ENCODE measurements around the gene COL18A1. TPM values are rescaled to one million over a fixed set of nuclear protein-coding genes. Genes with fewer than 3 reads are reported as not detected.

Gene COL18A1
- total RNA-seq, 1 donor from 2014 or later: 150 TPM

DNA sequence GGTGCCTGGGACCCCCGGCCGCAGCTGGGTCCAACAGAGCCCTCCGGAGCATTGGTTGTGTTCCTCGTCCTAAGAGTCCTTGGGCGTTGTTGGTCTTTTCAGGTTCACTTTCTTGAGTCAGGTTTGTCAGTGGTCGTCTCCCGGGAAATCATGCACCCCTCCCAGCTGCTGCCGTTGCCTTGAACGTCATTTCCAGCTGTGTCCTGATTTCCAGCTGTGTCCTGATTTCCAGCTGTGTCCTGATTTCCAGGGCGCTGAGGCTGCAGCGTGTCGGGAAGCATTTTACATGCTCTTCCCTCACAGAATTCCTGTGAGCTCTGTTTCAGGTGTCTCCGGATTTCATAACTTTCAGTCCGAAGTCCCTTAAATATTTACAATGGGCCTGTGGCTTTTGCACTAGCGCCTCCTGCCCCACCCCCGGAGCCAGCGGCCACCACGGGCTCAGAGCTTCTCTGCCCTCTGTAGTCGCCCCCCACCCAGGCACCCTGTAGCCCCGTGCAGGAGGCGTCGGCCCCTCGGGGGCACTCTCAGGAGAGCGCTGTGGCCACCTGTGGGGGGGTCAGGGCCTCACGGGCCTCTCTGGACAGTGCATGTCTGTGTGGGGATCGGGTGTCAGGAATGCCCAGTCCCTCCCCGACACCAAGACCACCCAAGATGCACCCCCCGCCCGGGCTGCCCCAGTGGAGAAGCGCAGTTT lies 66.7 kb downstream of the COL18A1 start:
- Mint-ChIP-seq H3K36me3 (peaks cover 13% of the 10 kb centered on the region), H3K4me1 (ENCODE audit: unreplicated experiment) (peaks cover 21% of the 10 kb centered on the region), H3K27me3 (no peaks in the 10 kb centered on the region), H3K9me3 (no peaks in the 10 kb centered on the region), H3K27ac (peak overlapping the region; percentile 91), H3K4me3 (peak overlapping the region; percentile 41)
- DNase-seq (ENCODE audit: extremely low spot score, unreplicated experiment): no peak
- TF ChIP-seq, protein P1, sequence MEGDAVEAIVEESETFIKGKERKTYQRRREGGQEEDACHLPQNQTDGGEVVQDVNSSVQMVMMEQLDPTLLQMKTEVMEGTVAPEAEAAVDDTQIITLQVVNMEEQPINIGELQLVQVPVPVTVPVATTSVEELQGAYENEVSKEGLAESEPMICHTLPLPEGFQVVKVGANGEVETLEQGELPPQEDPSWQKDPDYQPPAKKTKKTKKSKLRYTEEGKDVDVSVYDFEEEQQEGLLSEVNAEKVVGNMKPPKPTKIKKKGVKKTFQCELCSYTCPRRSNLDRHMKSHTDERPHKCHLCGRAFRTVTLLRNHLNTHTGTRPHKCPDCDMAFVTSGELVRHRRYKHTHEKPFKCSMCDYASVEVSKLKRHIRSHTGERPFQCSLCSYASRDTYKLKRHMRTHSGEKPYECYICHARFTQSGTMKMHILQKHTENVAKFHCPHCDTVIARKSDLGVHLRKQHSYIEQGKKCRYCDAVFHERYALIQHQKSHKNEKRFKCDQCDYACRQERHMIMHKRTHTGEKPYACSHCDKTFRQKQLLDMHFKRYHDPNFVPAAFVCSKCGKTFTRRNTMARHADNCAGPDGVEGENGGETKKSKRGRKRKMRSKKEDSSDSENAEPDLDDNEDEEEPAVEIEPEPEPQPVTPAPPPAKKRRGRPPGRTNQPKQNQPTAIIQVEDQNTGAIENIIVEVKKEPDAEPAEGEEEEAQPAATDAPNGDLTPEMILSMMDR (conservative IDR thresholded peaks at IDR 0.05): no peak

DNA sequence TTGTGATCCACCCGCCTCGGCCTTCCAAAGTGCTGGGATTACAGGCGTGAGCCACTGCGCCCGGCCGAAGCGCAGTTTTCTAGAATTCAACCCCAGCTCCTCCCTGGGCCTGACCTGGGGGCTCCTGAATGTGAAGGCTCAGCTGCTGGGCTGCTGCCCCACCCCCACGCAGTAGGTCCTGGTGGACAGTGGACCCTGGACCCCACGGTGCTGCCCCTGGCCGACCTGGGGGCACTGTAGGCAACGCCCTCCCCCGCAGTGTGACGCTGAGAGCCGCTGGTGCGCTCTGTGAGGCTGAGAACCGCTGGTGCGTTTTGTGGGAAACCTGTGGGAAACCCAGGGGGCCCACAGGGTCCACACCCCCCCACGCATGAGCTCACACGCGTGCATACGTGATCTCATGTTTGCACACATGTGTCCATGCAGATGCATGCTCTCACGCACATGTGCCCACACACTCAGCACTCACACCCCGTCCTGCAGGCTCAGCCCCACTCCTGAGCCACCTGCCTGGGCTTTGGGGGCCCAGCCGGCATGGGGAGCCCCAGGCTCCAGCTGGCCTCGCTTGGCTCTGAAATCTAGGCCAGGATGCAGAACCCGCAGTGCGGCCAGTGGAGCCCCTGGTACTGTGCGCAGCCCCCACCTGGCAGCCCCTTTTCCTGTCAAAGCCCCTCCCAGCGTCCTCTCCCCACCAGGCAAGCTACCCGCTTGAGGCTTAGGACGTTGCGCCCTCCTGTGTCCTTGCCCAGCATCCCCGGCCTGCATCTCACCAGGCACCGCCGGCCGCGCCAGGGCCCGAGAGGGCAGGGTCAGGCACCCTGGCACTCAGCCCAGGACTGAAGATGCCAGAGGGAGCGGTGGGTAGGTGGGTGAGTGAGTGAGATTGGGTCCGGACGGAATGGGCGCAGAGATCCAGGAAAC lies 67.7 kb downstream of the COL18A1 start:
- no peaks in the 10 kb centered on the region for H3K9me3 Mint-ChIP-seq
- TF ChIP-seq, protein P1 (conservative IDR thresholded peaks at IDR 0.05): no peak
- H3K36me3 Mint-ChIP-seq: peaks cover 14% of the 10 kb centered on the region

DNA sequence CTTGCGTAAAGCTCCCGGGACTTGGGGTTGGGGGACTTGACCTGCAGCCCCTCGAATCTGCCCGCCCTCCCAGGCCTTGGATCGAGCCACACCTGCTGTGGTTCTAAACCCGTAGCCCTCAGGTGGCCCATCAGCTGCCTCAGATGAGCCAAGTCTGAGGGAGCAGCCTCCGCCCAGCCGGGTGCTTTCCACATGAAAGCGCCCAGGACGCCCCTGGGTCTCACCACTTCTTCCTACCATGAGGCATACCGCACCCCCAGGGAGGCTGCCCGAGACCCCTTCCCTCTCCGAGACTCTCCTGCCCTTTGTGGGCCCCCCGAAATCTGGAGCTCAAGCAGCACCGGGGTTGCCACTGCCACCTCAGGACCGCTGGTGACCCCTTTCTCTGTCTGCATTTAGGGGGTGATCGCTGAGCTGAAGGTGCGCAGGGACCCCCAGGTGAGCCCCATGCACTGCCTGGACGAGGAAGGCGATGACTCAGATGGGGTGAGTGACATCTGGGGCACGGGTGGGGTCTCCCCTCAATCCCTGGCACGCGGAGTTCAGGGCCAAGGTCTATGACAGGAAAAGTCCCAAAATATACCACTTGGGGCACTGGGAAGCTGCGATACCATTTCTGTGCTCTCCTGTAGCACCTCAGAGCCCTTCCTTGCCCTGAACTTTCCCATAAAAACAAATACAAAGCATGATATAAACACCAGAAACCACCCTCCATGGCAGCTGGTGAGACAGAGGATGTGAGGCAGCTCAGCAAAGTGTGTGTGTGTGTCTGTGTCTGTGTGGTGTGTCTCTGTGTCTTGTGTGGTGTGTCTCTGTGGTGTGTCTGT lies 68.7 kb downstream of the COL18A1 start:
- no peaks in the 10 kb centered on the region for H3K9me3 Mint-ChIP-seq
- TF ChIP-seq, protein P1 (conservative IDR thresholded peaks at IDR 0.05): peak; percentile 38
- H3K36me3 Mint-ChIP-seq: peaks cover 19% of the 10 kb centered on the region
- peaks cover 29% of the 10 kb centered on the region for H3K4me1 Mint-ChIP-seq (ENCODE audit: unreplicated experiment)
- no peak overlapping the region for H3K4me3 Mint-ChIP-seq
- DNase-seq (ENCODE audit: extremely low spot score, unreplicated experiment): no peak
- peak overlapping the region; percentile 55 for H3K27ac Mint-ChIP-seq
- H3K27me3 Mint-ChIP-seq: no peaks in the 10 kb centered on the region

More for the DNA sequence above, 67.7 kb downstream of the COL18A1 start:
- Mint-ChIP-seq H3K4me3 (no peak overlapping the region), H3K4me1 (ENCODE audit: unreplicated experiment) (peaks cover 22% of the 10 kb centered on the region), H3K27me3 (no peaks in the 10 kb centered on the region), H3K27ac (no peak overlapping the region)
- DNase-seq (ENCODE audit: extremely low spot score, unreplicated experiment): no peak

DNA sequence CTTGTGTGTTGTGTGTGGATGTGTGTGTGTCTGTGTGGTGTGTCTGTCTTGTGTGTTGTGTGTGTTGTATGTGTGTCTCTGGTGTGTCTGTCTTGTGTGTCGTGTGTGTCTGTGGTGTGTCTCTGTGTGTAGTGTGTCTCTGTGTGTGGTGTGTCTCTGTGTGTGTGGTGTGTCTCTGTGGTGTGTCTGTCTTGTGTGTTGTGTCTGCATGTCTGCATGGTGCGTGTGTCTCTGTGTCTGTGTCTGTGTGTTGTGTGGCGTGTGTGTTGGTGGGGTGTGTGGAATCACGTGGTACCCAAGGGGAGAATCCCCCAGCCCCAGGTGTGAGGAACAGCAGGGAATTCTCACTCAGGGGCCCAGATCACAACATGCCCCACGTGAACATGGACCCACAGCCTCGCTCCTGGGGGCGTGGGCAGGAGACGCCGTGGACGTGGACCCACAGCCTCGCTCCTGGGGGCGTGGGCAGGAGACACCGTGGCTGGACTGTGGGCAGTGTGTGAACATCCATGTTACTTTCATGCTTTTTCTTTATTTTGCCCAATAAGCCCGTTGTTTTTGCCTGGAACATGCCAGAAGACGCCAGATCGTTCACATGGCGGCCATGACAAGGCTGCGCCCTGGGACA lies 69.5 kb downstream of the COL18A1 start:
- Mint-ChIP-seq H3K36me3 (peaks cover 23% of the 10 kb centered on the region), H3K27me3 (no peaks in the 10 kb centered on the region), H3K9me3 (no peaks in the 10 kb centered on the region), H3K27ac (peak overlapping the region; percentile 55), H3K4me1 (ENCODE audit: unreplicated experiment) (peaks cover 28% of the 10 kb centered on the region), H3K4me3 (no peak overlapping the region)
- TF ChIP-seq, protein P1 (conservative IDR thresholded peaks at IDR 0.05): no peak
- DNase-seq (ENCODE audit: extremely low spot score, unreplicated experiment): no peak
